ENCODE measurements around the gene TNFAIP3.

The TNFAIP3 gene

DNA sequence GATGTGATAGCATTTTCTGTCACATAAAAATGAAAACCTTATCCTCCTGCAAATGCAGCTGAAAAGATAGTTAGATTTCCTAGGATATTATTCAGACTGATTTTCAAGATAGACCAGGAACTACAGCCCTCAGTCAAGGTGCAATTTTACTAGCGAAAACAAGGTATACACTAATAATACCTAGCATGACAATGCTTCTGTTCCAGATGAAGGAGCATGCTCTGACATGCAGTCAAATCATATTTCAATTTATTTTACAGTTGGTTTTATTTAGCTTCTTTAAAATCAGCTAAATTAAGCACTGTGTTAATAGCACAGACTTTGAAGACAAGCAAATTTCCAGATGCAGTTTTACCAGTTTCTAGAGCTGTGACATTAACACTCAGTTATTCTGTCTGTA is 14.2 kb upstream of the TNFAIP3 start:
- no peaks in the 10 kb centered on the region for H3K36me3 ChIP-seq (replicated peaks)

DNA sequence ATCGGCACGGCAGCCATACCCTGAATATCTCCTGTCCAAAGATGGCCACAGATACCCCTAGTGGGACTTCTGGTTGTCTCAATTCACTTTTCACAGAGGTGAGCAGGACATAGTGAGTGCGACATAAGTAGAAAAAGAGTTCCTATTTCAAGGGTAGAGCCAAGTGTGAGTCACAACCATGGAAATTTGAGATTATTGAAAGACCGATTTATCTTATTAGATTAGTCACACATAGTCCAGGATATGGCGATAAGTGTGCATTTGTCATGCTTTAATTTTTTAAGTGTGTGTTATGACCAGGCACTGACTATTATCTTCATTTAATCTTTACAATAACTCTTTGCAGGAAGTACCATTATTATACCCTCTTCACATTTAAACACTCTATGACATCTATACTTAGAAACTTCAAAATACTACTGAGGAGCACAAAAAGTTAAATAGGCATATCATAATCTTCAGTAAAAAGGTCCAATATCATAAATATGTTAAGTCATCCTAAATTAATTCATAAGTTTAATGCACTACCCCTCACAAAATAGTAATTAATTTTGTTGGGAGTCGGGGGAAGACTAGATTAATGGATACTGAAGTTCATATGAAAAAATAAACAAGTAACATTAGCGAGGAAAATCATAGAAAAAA is 13.4 kb upstream of the TNFAIP3 start:
- Histone ChIP-seq H3K4me3 (ENCODE audit: low read depth, low read length) (no peak overlapping the region), H3K27ac (no peak overlapping the region), H3K27me3 (replicated peaks) (no peaks in the 10 kb centered on the region), H3K36me3 (replicated peaks) (no peaks in the 10 kb centered on the region)
- DNase-seq, result no peak
- TF ChIP-seq, protein P1, sequence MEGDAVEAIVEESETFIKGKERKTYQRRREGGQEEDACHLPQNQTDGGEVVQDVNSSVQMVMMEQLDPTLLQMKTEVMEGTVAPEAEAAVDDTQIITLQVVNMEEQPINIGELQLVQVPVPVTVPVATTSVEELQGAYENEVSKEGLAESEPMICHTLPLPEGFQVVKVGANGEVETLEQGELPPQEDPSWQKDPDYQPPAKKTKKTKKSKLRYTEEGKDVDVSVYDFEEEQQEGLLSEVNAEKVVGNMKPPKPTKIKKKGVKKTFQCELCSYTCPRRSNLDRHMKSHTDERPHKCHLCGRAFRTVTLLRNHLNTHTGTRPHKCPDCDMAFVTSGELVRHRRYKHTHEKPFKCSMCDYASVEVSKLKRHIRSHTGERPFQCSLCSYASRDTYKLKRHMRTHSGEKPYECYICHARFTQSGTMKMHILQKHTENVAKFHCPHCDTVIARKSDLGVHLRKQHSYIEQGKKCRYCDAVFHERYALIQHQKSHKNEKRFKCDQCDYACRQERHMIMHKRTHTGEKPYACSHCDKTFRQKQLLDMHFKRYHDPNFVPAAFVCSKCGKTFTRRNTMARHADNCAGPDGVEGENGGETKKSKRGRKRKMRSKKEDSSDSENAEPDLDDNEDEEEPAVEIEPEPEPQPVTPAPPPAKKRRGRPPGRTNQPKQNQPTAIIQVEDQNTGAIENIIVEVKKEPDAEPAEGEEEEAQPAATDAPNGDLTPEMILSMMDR (IDR thresholded peaks at IDR 0.05; ENCODE audit: low read depth, low read length, missing control alignments), result no peak
- in situ Hi-C loops (cut with HindIII; ENCODE audit: low pct_ligation_motif_present, low sequenced_read_pairs), result no loop called here

More for the DNA sequence above, 14.2 kb upstream of the TNFAIP3 start:
- TF ChIP-seq, protein P1 (IDR thresholded peaks at IDR 0.05; ENCODE audit: low read depth, low read length, missing control alignments), result no peak
- Histone ChIP-seq H3K4me3 (ENCODE audit: low read depth, low read length) (no peak overlapping the region), H3K27me3 (replicated peaks) (no peaks in the 10 kb centered on the region), H3K27ac (no peak overlapping the region)
- no peak for DNase-seq
- in situ Hi-C loops (cut with HindIII; ENCODE audit: low pct_ligation_motif_present, low sequenced_read_pairs), result no loop called here

DNA sequence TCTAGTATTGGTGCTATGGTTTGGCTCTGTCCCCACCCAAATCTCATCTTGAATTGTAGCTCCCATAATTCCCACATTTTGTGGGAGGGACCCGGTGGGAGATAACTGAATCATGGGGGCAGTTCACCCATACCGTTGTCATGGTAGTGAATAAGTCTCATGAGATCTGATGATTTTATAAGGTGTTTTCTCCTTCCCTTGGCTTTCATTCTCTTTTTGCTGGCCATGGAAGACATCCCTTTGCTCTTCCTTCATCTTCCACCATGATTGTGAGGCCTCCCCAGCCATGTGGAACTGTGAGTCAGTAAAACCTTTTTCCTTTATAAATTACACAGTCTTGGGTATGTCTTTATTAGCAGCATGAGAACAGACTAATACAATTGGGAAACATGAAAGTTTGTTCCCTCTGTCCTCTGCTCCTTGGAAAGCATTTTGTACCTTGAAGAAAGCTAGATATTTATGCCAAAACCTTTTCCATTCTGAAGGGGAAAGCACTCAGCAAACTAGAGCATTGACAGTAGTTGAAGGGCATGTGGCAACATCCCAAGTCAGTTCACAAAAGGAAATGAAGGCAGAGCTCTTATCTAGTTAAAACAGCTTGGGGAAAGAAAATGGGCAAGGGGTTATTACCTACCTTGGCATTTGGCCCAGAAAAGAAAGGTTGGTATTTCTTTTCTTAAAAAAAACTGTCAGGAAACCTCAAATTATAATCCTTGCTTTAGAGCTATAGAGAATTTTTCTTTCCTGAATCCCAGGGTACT is 10.7 kb upstream of the TNFAIP3 start:
- Histone ChIP-seq H3K27ac (no peak overlapping the region), H3K27me3 (replicated peaks) (no peaks in the 10 kb centered on the region), H3K36me3 (replicated peaks) (no peaks in the 10 kb centered on the region), H3K4me3 (ENCODE audit: low read depth, low read length) (no peak overlapping the region)
- TF ChIP-seq, protein P1 (IDR thresholded peaks at IDR 0.05; ENCODE audit: low read depth, low read length, missing control alignments), result no peak
- in situ Hi-C loops (cut with HindIII; ENCODE audit: low pct_ligation_motif_present, low sequenced_read_pairs), result no loop called here
- DNase-seq, result no peak

DNA sequence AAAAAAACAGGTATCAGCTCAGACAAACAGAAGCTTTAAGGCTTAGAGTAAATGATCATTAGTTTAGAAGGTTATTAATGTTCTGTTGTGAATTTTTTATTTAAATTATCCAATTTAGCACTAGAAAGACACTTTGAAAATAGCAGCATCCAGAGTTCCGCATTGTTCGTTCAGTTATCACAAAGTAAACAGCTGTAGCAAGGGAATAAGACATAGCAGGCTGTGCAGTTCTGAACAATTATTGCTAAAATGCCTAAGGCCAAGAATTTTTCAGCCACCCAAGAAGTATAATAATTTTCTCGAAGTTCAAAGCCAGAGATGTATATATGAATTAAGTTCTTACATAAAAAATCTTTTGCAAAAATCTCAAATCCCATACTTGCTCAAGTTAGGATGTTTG is 8.0 kb upstream of the TNFAIP3 start:
- no peak overlapping the region for H3K27ac ChIP-seq
- in situ Hi-C loops (cut with HindIII; ENCODE audit: low pct_ligation_motif_present, low sequenced_read_pairs), result no loop called here
- DNase-seq, result no peak
- H3K4me3 ChIP-seq (ENCODE audit: low read depth, low read length), result no peak overlapping the region
- no peaks in the 10 kb centered on the region for H3K27me3 ChIP-seq (replicated peaks)
- H3K36me3 ChIP-seq (replicated peaks), result no peaks in the 10 kb centered on the region
- TF ChIP-seq, protein P1 (IDR thresholded peaks at IDR 0.05; ENCODE audit: low read depth, low read length, missing control alignments), result no peak

DNA sequence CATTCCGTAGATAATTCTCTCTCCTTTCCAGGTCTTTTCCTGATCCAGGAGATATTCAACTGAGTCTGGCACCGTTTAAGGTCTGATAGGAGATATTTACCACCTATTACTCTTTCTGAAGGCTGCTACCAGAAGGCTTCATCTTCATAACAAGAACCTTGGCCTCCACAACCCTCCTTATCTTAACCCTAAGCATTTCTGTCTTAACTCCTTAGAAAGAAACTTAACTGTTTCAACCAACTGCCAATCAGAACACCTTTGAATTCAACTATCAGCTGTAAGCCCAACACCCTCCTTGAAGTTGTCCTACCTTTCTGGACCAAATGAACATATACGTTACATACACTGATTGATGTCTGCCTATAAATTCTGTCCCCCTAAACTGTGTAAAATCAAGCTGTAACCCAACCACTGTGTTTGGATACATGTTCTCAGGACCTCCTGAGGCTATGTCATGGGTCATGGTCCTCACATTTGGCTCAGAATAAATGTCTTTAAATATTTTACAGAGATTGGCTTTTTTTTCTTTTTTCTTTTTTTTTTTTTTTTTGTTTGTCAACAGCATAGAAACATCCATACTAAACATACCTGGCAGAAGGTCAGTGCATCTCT is 6.6 kb upstream of the TNFAIP3 start:
- in situ Hi-C loops (cut with HindIII; ENCODE audit: low pct_ligation_motif_present, low sequenced_read_pairs), result no loop called here
- H3K36me3 ChIP-seq (replicated peaks), result no peaks in the 10 kb centered on the region
- no peaks in the 10 kb centered on the region for H3K27me3 ChIP-seq (replicated peaks)
- no peak for DNase-seq
- no peak overlapping the region for H3K4me3 ChIP-seq (ENCODE audit: low read depth, low read length)
- TF ChIP-seq, protein P1 (IDR thresholded peaks at IDR 0.05; ENCODE audit: low read depth, low read length, missing control alignments), result no peak
- no peak overlapping the region for H3K27ac ChIP-seq

All from brain microvascular endothelial cell (primary cell).